Frontal cortex (tissue), 4 donors: ENCODE measurements around the gene P2RY2. TPM values are rescaled to one million over a fixed set of nuclear protein-coding genes. Genes with fewer than 3 reads are reported as not detected.

Experiments used
- DNase-seq, 2 donors: peaks; one replicate each; pipeline ENCODE4 v3.0.0; 2012; ENCODE audit warnings: low spot score in 2 of 2
- FAIRE-seq: peaks from 2 replicates; lab custom pipeline; 2012; peaks lifted over from hg19 to GRCh38; lab: Jason Lieb, UNC
- total RNA-seq: library from RNA; depleted of rRNA; stranded (reverse); fragments of >200 nt; gene quantifications from one replicate; pipeline ENCODE4 v1.2.3, GENCODE V29; 2014
- donor health status: control.
- donor health status: control.
- donor health status: control.

Gene P2RY2
- total RNA-seq, 1 donor from 2014 or later, result not detected

GRCh38 chr11:73201888-73202780 is 15.9 kb upstream of the P2RY2 start:
- DNase-seq (no peak), FAIRE-seq (no peak)

- no peak for FAIRE-seq
- no peak for DNase-seq
Measured at GRCh38 chr11:73203322-73203721, 14.8 kb upstream of the P2RY2 start.

DNA sequence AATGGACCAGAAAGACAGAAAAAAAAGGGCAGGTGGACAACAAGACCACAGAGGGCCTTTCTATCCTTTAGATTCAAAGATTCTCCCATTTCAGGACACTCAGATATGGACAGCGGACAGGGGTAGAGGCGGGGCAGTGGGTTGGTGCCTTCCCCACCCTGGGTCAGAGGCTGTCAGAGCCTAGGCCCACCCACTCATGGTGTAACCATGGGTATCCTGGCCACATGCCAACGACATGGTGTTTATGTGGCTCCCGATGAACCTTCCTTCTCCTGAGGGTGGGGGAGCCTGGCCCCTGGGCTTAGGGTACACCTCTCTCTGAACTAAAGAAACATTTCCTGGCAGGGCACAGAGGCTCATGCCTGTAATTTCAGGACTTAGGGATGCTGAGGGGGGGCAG is 14.3 kb upstream of the P2RY2 start:
- DNase-seq (no peak), FAIRE-seq (no peak)

DNA sequence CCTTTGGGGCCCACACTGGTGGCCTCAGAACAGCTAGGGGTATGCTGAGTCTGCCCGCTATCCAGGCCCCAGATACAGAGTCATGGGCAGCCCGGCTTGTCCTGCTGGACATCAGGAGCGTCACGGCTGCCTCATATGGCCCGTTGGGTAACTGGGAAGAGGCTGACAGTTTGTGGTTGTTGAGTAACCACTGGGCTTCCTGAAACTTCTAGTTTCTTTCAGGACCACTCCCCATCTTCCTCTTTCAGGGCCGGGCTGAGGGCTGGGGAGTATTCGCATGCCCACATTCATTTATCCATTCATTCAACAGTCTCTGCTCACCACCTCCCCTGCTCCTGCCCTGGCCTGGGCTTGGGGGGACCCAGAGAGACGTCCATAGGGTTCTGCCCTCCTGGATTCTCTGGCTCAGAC is 13.4 kb upstream of the P2RY2 start:
- DNase-seq (no peak), FAIRE-seq (no peak)

GRCh38 chr11:73205661-73206343 is 12.3 kb upstream of the P2RY2 start:
- FAIRE-seq (no peak), DNase-seq (no peak)

GRCh38 chr11:73206801-73207200 is 11.3 kb upstream of the P2RY2 start:
- DNase-seq (no peak), FAIRE-seq (no peak)

- FAIRE-seq (no peak), DNase-seq (no peak)
Measured at GRCh38 chr11:73209892-73210291, 8.2 kb upstream of the P2RY2 start.

- FAIRE-seq, result no peak
- DNase-seq, result no peak
Measured at GRCh38 chr11:73210916-73211667, 7.0 kb upstream of the P2RY2 start.

- no peak for DNase-seq
- FAIRE-seq, result no peak
Measured at GRCh38 chr11:73213196-73214143, 4.6 kb upstream of the P2RY2 start.

- DNase-seq (no peak), FAIRE-seq (no peak)
Measured at GRCh38 chr11:73215191-73216134, 2.6 kb upstream of the P2RY2 start.

GRCh38 chr11:73216465-73216864 is 1.6 kb upstream of the P2RY2 start:
- FAIRE-seq, result no peak
- no peak for DNase-seq

DNA sequence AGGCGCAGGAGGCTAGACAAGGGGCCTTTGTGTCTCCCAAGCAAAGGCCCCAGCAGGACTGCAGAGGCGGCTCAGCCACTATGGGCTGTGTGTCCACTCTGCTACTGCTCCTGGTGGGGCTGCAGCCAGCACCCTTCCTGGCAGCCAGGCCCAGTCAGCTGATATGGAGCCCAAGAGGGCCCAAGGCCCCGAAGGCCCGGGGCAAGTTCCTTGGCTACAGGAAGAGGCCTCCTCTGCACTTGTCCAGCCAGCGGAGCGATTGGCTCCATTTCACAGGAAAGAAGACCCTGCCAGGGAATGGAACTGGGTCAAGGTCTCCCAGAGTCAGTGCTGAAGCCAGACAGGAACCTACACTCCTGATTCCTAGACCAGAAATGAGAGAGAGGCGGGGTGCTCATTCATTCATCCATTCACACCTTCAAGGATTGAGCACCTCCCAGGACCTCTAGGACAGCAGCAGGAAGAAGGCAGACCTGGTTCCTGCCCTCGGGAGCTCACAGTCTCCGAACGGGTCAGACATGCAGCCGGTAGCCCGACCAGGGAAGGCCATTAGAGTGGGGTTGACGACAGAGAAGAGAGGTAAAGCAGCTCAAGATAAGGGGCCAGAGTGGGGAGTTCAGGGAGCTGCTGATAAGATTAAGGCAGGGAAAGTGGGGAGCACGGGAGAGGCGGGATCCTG is 811 bp upstream of the P2RY2 start:
- FAIRE-seq (no peak), DNase-seq (no peak)

DNA sequence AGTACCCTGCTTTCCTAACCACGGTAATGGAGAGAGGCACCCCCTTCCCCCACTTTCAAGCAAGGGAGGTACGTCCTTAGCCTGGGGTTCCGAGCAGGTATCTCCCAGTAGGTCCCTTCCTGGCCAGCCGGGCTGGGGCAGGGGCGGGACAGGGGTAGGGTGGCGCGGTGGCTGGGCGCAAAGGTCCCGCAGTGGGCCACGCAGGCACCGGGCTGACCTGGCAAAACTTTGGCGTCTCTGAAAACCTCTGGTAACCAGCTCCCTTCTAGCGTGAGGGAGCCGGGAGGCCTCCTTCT is 323 bp upstream of the P2RY2 start:
- FAIRE-seq, result no peak
- DNase-seq, result no peak

GRCh38 chr11:73218830-73219215 is 742 bp downstream of the P2RY2 start:
- no peak for FAIRE-seq

DNA sequence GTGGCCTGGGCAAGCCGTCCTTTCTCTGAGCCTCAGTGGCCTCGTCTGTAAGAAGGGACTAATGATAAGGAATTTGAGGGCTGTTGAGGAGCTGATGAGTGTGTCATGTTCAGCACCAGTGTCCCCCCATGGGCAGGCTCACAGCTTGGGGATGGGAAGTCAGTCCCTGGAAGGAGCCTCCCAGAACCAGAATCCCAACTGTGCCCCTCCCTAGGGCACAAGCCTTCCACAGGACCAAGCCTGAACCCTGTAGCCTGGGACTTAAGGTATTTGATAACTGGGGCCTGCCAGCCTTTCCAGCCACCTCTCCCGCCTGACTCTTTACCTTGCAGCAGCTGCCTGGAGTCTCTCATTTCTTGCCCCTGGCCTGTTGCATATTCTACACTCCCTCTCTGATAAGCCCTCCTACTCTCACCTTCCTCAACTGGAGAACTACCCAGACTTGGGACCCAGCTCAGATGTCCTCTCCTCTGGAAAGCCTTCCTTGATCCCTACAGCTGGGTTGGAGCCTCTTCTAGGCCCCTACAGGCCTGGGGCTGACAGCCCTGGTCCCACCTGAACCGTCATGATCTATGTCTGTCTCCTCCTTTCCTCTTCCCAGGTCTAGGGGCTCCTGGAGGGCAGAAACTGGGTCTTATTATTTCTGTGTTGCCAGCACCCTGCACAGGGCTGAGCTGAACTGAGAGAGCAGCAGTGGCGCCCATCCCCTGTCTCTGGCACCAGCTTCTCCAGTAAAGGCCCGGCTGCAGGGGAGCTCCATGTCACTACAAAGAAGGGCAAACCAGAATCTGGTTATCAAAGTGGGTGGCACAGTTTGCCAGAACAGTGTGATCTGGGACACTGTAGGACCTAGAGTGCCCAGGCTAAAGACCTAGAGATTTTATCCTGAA is 1.6 kb downstream of the P2RY2 start:
- FAIRE-seq (no peak), DNase-seq (no peak)

More at GRCh38 chr11:73218830-73219215, 742 bp downstream of the P2RY2 start:
- no peak for DNase-seq

DNA sequence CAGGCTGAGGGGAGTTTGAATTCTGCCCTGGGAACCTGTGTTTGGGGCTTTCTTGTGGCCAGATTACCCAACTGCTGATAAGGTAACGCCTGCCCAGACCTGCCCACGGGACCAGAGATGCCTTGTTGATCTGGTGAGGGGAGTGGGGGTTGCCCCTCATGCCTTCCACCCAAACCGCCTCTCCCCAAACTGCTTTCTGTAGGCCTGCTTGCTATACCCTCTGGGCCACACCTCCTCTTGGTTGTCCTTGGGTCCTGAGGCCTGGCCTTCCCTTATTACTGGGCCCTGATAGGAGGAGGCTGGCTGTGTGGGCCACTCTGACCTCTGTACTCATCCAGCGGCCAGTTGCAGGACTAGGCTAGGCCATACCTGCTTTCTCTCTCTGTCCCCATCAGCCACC is 3.4 kb downstream of the P2RY2 start:
- DNase-seq, result no peak

GRCh38 chr11:73221996-73222395 is 3.9 kb downstream of the P2RY2 start:
- no peak for DNase-seq
- no peak for FAIRE-seq

More for the DNA sequence above, 3.4 kb downstream of the P2RY2 start:
- FAIRE-seq, result no peak
